ENCODE results near the gene ATF7.
A peak's percentile ranks its signal among the peaks of the same experiment; 100 is the strongest.
"Not testable (repeated sequence)": the region's sequence is repeated elsewhere in the genome, so short reads cannot be mapped to it uniquely, and the experiment has no call there.

Gene ATF7

DNA sequence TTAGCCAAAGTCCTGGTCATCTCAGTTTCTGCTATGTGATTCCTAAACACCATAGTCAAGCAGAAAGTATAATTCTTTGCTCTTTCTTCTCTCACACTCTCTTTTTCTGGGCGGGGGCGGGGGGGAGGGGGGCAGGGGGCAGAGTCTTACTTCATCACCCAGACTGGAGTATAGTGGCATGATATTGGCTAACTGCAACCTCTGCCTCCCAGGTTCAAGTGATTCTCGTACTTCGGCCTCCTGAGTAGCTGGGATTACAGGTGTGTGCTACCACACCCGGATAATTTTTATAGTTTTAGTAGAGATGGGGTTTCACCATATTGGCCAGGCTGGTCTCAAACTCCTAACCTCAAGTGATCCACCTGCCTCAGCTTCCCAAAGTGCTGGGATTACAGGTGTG, 60.8 kb downstream of the ATF7 start:
- not testable (repeated sequence) for DNase-seq (ENCODE audit: low read depth)

DNA sequence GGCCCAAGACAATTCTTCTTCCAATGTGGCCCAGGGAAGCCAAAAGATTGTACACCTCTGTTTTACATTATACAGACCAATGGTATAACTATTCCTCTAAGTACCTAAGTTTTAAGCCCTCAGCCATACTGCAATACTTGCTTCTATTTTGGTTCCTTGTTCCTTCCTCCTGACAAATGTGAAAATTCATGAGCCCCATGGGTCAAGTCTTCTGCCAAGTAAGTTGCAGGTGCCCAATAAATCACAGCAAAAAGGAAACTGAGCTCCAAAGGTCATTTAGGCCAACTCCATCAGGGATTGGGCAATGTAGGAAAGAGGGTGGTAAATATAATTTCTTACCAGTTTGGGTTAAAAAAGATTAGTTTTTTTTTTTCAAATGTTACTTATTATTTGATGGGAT, 61.2 kb downstream of the ATF7 start:
- DNase-seq (ENCODE audit: low read depth) = no peak

DNA sequence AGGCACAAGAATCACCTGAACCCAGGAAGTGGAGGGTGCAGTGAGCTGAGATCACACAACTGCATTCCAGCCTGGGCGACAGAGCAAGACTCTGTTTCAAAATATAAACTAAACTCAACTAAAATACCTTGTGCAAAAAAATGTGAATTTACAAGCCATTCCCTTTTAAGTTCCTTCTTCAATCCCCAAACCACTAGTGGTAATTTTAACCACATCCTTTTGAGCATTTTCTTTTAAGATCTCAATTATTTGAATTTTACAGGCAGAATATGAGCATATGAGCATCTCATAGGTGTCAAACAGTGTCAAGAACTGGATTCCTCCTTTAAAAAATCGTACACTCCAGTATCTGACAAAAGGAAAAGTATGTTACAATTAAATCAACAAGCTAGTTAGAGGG, 61.9 kb downstream of the ATF7 start:
- no peak for DNase-seq (ENCODE audit: low read depth)

DNA sequence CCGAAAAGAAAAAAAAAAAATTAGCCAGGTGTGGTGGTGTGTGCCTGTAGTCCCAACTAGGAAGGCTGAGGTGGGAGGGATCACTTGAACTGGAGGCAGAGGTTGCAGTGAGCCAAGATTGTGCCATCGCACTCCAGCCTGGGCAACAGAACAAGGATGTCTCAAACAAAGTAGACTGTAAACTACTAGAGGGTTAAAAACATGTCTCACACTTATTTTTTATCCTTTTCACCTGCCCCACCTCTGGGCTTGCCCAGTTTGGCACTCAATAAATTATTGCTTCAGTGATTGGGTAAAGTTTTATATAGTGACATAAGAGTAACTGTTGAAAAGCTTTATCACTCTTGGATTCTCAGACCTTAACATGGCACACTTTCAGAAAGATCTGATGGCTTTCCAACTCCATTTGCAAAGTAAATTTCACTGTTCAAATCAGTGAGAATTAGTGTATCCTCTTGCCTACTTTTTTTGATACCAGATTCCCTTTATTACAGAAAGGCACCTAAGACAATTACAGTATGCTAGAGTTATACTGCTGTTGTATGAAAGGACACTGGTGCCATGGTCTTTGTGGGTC, 62.6 kb downstream of the ATF7 start:
- no peak for DNase-seq (ENCODE audit: low read depth)

DNA sequence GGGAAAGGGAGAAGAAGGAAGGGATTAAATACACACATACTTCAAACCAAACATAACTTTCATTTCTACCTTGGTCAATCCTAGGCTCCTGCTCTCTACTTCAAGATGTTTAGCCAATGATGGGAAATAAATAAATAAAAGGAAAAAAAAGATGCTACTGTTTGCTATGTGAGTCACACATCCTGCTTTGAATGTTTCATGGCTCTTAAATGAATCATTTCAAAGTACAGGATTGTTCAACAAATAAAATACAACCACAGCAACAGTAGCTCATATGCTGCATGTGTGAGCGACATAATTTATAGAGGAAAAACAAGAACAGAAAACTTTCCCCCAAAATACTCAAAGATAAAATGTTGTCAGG, 64.6 kb downstream of the ATF7 start:
- DNase-seq (ENCODE audit: low read depth) = no peak

DNA sequence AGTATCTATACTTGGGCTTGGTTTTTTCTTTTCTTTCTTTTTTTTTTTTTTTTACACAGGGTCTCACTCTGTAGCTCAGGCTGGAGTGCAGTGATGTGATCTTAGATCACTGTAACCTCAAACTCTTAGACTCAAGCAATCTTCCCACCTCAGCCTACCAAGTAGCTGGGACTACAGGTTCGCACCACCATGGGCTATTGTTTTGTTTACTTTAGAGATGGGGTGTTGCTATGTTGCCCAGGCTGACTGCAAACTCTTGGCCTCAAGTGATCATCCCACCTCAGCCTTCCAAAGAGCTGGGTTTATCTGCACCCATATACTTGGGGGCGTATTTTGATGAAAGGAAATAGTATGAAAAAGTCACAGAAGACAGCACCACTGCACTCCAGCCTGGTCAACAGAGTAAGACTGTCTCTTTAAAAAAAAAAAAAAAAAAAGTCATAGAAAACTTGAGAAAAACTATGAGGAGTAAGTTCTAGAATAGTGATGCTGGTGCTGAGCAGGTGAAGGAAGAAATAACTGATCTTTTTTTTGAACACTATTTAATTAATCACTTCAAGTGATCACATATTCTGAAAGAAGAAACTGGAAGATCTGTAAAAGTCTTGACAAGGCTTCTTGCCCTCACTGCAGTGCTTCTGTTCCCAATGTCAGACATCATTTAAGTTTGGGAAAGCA, 65.1 kb downstream of the ATF7 start:
- no peak for DNase-seq (ENCODE audit: low read depth)

DNA sequence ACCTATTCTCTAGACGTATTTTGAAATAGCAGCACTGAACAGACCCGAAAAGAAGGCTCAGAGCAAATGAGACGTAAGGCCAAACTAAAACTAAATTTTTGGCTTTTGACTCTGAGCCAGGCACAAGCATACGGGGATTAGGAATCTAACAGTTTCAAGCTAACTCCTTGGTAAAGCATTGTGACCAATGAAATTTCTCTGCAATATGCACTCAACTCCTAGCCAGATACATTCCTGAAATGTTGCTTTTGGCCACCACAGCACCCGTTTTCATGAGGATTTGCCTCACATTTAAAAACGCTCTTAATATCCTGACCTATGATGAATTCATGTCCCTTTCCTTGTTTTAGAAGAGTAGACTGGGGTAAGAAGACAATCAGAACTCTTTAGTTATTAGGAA, 65.8 kb downstream of the ATF7 start:
- no peak for DNase-seq (ENCODE audit: low read depth)

DNA sequence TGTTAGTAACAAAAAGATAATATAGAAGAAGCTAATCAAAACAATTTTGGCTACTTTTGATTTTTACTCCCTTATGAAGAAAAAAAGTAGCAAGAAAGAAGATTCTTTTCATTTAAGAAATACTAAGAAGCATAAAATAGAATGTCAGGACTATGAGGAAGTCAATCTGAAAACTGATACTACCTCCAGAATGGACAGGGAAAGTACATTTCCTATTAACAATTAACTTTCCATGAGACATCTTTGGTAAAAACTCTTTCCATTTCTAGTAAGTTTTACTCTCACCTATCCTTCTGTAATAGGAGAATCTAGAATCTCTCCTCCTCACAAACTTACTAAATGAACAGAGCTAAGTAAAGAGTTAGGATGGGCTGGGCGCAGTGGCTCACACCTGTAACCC, 67.6 kb downstream of the ATF7 start:
- DNase-seq (ENCODE audit: low read depth) = no peak

DNA sequence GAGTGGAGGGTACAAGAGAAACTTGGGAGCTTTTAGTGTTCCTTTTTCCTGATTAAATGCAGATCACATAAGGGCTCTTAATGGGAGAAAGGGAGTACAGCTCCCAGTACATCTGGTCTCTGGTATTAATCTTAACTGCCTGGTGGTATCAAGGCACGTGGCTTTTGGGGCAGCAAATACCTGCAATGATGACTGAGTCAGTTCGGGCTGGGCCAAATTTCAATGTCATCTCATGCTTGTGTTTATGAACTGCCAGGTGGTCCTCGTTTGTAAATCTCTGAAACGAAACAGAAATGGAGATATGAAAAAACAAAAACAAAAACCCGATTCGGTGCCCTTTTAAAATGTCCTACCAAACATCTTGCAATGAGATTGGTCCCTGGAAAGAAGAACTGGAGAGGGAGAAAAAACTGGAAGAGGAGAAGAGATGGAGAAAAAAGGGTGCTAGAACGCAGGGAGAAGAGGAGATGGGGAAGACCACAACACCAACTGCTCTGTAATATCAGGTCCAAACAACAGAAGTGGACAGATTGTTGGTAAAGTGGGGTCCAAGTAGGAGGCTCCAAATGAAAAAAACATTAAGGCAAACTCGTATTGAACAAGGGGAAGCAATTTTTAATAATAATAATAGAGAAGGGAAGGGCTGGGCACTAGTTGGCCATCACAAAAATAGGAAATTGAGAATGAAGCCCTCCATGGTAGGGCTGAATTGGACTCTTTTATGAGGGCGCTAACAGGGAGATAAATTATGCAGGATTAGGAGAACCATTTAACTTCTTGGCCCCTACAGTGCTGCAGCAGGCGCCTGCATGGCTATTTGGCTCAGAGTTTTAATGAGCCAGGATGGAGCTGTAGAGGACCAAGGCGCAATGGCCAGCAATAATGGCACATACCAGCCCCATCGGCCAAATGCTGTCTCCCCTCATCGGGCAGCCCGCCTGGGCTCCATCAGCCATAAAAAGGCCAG, 73.5 kb downstream of the ATF7 start:
- DNase-seq (ENCODE audit: low read depth) = no peak

DNA sequence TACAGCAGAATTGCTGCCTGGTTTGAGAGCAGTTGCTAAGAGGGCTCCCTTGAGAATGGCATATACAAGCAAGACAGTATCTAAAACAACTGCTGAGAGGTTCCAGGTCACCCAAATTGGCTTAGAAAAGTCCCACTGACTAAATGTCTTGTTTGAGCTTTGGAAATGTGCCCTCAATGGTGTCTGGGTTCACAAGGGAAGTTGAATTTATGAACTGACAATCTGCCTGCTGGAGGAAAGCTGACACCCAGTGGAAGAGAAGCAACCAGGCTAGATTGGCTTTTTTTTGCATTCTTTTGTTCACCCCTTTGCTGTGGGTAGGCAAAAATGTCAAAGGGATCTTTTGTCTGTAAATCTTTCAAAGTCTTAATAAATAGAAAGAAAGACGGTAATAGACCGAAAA, 74.3 kb downstream of the ATF7 start:
- DNase-seq (ENCODE audit: low read depth) = no peak

DNA sequence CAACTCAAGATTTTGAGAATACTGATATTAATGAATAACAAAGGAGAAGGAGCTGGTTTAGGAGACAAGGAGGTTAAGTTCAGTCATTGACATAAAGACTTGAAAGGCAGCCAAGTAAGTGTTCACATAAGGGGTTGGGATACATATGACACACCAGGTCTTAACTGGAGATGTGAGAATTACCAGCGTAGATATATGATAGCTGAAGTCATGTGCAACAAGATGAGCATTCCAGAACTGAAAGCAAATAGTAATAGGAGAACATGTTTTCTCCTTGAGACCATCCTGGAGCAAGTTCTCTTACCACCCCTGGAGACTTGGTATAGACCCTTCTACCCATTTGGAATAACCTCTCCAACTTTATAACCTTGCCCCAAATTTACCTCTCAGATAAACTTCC, 75.6 kb downstream of the ATF7 start:
- DNase-seq (ENCODE audit: low read depth) = no peak

DNA sequence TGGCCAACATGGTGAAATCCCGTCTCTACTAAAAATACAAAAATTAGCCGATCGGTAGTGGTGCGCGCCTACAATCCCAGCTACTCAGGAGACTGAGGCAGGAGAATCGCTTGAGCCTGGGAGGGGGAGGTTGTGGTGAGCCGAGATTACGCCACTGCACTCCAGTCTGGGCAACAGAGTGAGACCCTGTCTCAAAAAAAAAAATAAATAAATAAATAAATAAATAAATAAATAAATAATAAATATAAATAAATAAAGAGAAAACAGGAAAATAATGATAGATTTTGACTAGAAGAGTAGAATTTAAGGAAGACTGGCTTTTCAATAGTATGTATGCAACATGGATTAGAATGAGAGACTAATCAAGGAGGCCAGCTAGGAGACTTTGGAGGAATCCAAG, 76.1 kb downstream of the ATF7 start:
- not testable (repeated sequence) for DNase-seq (ENCODE audit: low read depth)

DNA sequence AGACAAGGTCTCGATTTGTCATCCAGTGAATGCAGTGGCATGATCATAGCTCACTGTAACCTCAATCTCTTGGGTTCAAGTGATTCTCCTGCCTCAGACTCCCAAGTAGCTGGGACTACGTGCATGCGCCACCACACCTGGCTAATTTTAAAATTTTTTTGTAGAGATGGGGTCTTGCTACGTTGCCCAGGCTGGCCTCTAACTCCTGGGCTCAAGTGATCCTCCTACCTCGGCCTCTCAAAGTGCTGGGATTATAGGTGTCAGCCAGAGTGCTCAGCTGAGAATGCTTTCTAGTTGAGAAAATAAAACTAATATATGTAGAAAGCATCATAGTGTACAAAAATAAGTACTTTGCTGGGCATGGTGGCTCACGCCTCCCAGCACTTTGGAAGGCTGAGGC, 77.8 kb downstream of the ATF7 start:
- DNase-seq (ENCODE audit: low read depth) = not testable (repeated sequence)

DNA sequence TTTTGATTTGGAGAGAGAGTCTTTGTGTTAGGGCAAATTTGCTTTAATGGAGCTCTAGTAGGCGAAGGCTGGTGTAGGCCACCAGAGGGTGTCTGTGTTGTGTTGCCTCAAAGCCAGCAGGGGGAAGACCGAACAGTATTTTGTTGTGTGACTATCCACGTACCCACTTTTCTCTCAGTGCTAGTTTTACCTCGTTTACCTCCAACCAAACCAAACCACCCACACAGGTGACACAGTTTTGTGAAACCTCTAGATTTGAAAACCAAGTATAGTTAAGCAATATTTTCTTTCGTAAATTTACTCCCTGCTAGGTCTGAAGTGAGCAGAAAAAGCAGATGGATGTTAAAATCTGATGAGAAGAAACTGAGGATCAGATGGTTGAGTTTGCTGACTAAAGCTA, 82.6 kb downstream of the ATF7 start:
- DNase-seq (ENCODE audit: low read depth) = peak; percentile 20

DNA sequence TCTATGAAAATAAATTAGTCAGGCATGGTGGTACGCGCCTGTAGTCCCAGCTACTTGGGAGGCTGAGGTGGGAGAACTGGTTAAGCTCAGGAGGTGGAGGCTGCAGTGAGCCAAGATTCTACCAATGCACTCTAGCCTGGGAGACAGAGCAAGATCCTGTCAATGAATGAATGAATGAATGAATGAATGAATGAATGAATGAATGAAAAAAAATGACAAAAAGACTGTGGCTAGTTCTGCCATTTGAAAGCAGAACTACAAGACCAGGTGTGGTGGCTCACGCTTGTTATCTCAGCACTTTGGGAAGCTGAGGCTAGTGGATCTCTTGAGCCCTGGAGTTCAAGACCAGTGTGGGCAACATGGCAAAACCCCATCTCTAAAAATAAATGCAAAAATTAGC, 86.7 kb downstream of the ATF7 start:
- no peak for DNase-seq (ENCODE audit: low read depth)

DNA sequence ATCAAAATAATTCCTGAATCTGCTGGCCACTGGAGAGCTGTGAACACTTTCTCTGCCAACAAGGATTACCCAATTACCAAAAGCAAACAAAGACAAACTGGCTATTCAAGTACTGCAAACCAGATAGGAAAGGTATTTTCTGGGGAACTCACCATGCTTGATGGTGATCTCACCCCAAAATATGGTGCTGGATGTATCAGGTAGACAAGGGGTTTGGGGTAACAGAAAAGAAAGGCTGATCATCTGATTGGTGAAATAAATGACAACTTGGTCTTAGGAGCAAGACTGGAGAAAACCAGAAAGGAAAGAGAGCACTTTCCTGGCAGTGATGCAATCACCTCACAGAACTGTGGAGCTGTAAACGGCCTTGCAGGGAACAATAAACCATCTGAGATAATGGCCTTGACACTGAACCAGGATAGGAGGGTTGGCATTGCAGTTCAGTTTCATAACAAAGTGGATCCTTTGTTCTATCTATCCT, 87.9 kb downstream of the ATF7 start:
- DNase-seq (ENCODE audit: low read depth) = no peak

DNA sequence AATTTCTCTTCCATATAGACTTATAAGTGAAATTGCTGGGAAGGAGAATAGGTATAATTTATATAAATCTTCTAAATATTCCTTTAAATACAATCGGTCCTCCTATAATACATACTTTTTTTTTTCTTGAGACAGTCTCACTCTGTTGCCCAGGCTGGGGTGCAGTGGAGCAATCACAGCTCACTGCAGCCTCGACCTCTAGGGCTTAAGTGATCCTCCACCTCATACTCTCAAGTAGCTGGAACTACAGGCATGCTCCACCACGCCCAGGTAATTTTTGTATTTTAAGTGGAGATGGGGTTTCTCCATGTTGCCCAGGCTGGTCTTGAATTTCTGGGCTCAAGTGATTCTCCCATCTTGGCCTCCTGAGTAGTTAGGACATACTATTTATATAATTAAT, 89.2 kb downstream of the ATF7 start:
- no peak for DNase-seq (ENCODE audit: low read depth)

DNA sequence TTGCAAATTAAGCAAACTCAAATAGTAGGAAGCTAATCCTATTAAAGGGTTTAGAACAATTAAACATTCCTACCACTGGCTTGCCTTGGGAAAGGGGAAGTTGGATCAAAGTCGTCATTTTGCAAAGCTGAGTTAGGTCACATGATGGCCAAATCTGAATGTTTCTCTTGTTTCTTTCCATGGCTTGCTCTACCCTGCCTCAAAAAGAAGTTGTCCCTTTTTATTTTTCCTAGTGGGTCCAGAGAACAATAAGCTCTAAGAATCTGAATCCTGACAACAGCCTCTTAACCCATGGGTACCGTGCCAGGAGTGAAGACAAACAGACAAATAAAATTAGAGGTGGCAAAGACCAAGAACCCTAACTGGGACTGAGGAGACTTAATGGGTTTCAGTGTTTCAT, 92.7 kb downstream of the ATF7 start:
- DNase-seq (ENCODE audit: low read depth) = no peak

DNA sequence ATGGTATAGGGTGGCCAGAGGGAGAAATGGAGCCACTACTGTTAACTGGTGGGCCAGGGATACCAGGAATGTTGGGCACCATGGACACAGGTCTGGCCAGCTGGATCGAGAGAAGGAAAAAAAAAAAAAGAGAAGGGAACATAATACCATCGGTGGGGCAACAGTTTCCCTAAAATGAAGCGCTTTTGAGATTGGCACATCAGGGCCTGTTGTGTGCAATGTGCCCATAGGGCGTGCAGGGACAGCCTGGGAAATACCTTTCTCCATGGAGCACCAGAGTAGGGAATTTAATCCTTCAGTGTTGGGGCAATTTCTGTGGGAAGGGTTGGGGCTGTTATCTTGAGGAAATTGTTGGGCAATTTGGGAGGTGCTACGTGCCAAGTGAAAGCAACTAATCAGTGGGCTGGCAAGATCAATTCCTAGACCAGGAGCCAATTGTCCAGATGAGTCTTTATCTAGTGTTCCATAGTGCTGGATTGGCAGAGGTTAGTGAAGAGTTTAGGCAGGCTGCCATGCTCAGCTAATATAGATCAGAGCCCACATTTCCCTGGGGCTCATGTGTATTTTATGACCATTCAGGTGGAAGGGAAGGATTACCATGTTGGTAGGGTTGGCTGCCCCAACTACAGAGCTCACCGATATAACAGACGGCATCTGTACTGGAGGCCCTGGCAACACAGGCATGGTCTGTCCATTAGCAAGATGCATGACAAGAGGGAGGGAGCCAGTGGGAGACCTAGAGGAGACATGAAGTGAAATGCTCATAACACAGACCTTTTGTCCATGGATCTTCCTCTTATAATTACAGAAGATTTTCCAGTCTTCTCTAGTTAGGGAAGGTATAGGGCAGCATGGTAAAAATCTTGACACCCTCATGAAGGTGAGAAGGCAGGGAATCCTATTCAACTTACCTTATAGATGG, 93.4 kb downstream of the ATF7 start:
- no peak for DNase-seq (ENCODE audit: low read depth)

DNA sequence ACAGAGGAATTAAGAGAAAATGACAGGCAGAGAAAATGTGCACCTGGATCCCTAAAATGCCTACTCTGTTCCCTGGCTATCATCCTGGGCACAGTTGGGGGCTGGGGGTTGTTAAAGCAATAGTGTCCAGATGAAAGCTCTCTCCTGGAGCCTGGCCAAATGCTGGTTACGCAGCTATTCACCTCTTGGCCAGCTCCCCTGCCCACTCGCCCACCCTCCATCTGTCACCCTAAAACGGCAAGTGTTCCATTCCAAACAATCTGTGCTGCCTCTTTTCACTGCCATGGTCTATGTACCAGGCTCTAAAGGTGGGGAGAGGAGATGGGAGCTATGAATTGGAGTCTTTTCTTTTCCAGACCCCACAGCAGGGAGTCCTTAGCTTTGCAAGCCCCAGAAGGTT, 94.2 kb downstream of the ATF7 start:
- no peak for DNase-seq (ENCODE audit: low read depth)

DNA sequence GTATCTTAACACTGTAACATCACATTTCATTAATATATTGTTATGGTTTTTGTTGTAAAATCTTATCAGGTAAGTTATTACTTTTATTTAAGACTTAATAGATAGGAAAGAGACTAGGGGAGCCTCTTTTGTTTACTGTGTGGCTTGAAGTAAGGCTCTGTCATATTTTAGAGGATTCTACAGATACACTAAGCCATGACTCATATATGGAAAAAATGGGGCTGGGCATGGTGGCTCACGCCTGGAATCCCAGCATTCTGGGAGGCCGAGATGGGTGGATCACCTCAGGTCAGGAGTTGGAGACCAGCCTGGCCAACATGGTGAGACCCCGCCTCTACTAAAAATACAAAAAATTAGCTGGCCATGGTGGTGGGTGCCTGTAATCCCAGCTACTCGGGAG, 95.3 kb downstream of the ATF7 start:
- DNase-seq (ENCODE audit: low read depth) = no peak

DNA sequence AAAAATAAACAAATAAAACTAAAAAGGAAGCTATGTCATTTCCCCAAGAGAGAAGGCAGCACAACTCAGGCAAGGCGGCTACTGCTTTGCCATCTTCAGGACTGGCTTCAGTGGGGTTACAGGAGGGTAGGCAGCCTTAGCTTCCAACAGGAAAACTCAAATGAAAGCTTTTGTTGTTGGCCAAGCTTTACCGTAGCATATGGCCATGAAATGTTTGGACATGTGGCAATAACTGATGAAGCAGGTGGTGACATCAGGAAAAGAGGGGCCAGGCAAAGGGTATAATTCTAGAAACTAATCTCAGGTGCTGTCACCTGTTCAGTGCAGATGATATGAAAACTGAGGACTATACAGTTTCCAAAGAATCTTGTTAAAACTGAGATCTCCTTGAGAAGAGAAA, 96.1 kb downstream of the ATF7 start:
- no peak for DNase-seq (ENCODE audit: low read depth)

Measured in T follicular helper cell (primary cell).